GM10266 (cell line): ENCODE results near the gene CDKN2AIP.
A peak's percentile ranks its signal among the peaks of the same experiment; 100 is the strongest.

ENCODE experiments used
- DNase-seq: peaks from one replicate; pipeline ENCODE4 v3.0.0; 2012; ENCODE audit errors: extremely low spot score
- TF ChIP-seq, protein P1 (sequence below): IDR thresholded peaks from 2 replicates; pipeline ENCODE4 v1.5.1; 2012; ENCODE audit warnings: mild to moderate bottlenecking, low read depth; ENCODE audit not compliant: control insufficient read depth, insufficient read depth; ENCODE audit errors: missing control alignments

Gene CDKN2AIP, protein sequence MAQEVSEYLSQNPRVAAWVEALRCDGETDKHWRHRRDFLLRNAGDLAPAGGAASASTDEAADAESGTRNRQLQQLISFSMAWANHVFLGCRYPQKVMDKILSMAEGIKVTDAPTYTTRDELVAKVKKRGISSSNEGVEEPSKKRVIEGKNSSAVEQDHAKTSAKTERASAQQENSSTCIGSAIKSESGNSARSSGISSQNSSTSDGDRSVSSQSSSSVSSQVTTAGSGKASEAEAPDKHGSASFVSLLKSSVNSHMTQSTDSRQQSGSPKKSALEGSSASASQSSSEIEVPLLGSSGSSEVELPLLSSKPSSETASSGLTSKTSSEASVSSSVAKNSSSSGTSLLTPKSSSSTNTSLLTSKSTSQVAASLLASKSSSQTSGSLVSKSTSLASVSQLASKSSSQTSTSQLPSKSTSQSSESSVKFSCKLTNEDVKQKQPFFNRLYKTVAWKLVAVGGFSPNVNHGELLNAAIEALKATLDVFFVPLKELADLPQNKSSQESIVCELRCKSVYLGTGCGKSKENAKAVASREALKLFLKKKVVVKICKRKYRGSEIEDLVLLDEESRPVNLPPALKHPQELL

DNA sequence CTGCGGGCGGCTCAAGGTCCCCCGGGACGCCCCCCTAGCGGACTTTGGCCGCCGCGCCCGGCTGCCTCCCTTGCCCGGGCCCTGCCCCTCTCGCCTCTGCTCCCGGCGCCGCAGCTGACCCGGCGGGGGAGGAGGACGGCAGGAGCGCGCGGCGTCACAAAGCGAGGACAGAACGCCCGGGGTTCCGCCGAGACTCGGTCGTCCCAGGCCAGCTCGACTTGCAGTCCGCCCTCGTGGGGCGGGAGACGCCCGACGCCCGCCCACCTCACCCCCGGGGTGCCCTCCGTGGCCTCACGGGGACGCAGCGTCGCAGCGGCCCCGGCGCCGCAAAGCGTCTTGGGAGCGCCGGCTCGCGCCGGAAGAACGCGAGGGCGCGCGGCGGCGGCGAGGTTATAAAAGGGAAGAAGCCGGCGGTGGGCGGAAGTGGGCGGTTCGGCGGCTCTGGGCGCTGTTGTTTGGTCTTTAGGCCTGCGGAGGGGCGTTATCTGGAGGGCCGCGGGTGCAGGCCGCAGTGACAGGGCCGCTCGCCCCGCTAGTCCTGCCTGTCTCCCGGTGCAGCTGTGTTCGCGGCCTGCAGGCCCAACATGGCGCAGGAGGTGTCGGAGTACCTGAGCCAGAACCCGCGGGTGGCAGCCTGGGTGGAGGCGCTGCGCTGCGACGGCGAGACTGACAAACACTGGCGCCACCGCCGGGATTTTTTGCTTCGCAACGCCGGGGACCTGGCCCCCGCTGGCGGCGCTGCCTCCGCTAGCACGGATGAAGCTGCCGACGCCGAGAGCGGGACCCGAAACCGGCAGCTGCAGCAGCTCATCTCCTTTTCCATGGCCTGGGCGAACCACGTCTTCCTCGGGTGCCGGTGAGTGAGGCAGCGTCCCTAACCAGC is at the start of gene CDKN2AIP:
CDKN2AIP (plus strand) TSS at position 423 of the 883 bp plus-strand sequence; CDS start at position 585, 162 bp downstream.
- peak; percentile 94 for DNase-seq
- TF ChIP-seq, protein P1, sequence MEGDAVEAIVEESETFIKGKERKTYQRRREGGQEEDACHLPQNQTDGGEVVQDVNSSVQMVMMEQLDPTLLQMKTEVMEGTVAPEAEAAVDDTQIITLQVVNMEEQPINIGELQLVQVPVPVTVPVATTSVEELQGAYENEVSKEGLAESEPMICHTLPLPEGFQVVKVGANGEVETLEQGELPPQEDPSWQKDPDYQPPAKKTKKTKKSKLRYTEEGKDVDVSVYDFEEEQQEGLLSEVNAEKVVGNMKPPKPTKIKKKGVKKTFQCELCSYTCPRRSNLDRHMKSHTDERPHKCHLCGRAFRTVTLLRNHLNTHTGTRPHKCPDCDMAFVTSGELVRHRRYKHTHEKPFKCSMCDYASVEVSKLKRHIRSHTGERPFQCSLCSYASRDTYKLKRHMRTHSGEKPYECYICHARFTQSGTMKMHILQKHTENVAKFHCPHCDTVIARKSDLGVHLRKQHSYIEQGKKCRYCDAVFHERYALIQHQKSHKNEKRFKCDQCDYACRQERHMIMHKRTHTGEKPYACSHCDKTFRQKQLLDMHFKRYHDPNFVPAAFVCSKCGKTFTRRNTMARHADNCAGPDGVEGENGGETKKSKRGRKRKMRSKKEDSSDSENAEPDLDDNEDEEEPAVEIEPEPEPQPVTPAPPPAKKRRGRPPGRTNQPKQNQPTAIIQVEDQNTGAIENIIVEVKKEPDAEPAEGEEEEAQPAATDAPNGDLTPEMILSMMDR = no peak

DNA sequence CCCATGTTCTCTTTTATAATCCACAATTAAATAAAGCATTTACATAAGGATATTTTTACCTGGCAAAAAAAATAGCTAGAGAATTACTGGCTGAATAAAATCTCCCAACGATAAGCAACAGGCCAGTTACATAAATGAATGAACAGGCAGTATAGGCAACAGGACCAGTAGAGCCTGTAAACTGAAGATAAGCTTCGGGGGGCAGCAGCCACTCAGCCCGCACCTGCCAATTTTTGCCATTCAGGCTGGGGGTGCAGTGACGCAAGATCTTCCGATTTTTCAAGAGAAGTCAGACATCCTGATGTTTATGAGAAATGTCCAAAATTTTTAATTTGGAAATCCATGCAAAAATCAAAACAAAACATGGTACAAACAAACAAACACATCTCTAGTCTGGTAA is 49.0 kb upstream of the CDKN2AIP start:
- DNase-seq = no peak
- TF ChIP-seq, protein P1 = no peak

DNA sequence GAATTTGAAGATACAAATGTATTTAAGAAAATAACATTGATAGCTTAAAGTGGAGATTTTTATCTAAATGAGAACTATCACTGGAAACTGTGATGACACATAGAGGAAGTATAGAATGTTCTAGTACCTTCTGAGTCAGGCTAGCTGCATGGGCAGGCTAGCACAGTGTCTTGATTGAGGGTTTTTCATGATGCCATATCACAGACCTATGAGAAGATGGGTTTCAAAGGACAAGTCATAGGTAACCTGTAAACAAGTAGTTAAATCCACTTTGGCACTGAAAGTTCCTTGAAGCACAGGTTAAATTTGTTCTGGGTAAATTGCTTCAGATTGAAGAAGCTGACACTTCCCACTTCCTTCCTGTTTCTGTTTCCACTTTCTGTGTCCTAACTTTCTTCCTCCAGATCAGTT is 48.2 kb upstream of the CDKN2AIP start:
- TF ChIP-seq, protein P1 = no peak
- no peak for DNase-seq

DNA sequence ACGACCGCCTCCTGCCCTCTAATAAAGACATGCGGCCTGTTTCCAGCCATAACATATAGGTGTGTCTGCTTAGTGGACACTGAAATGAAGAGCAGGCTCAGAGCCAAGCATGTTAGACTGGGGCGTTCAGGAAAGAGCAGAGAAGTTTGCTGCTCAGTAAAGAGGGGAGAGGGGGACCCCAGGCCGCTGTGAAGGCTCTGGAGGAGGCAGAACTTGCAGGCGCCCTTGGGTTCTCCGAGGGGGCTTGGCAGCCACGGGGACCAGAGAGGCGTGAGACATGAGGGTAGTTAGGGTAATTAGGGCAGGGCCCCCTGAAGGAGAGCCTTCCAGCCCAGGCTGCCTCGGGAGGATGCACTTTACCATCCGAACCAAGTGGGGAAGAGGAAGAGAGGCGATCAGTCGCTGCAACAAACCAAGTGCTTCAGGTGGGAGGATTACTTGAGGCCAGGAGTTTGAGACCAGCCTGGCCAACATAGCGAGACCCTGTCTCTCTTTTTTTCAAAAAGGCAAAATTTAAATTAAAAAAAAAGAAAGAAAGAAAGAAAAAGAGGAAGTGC is 46.6 kb upstream of the CDKN2AIP start:
- TF ChIP-seq, protein P1 = no peak
- no peak for DNase-seq

DNA sequence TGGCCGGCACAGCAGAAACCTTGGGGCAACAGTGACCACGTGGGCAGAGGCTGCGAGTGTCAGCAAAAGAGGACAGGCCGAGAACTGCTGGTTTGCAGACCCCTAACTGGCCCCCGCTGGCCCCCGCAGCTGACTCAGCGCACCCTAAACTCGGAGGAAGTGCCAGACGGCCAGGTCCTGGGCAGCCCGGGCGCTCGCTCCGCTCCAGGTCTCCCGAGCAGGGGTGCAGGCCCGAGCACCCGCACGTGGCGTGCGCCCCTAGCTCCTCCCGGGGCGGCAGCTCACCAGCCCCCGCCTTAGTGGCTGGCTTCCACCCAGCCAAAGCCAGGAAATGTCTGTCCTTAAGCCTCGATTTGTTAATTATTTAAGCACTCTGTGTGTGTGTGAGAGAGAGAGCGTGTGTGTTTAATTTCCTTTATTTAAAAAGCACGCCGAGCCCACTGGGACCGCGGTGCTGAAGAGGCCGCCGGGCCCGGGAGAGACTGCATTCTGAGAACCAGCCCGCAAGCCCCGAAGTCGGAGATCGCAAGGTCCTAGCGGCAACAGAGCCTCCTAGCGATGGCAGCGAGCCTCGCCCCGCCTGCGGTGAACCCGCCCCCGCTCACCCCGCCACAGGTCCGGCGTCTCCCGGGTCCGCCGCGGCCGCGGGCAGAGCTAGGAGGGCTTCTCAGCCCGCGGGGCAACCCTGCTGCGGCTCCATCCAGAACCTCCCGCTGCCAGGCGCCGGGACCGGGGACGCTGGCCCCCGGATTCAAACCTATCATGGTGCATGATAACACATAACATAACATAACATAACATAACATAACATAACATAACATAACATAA is 45.9 kb upstream of the CDKN2AIP start:
- peak; percentile 75 for DNase-seq

DNA sequence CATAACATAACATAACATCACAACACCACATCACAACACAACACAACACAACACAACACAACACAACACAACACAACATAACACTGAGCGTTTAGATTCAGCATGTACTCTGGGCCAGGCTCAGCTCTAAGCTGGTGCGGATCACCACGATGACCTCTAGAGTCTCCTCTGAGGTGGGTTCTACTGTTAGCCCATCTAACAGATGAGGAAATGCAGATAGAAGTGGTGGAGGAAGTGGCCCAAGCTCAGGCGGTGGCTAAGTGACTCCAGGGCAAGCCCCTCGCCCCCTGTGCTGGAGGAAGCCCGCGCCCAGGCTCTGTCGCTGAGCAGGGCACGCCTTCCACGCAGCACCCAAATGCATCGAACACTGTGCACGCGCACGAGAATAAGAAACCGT is 45.3 kb upstream of the CDKN2AIP start:
- TF ChIP-seq, protein P1 = no peak
- DNase-seq = no peak

More for the DNA sequence above, 45.9 kb upstream of the CDKN2AIP start:
- TF ChIP-seq, protein P1 = peak; percentile 75
